K562 (cell line): ENCODE measurements around the gene PEDS1. TPM values are rescaled to one million over a fixed set of nuclear protein-coding genes. Genes with fewer than 3 reads are reported as not detected.

ENCODE experiments used
- ATAC-seq: fragments of 200-7000 bp; cut with Tn5 transposase; 3 replicates; pipeline ENCODE4 v1.9.1; 2020; ENCODE audit warnings: moderate library complexity
- BruUV-seq: library from RNA; stranded (reverse); fragments of 400-500 nt; replicated peaks from 2 replicates; lab custom pipeline; 2021; lab: Mats Ljungman, UMichigan
- CTCF ChIA-PET: fragments of 300-600 bp; formaldehyde crosslinking; extraction: SDS; loops from one replicate; lab custom pipeline; 2021; ENCODE audit warnings: low intra/inter-chr PET ratio; lab: Yijun Ruan, JAX
- POLR2A ChIA-PET: fragments of 300-600, 350-650 bp; sonication (Branson Sonifier 250); formaldehyde crosslinking; extraction: SDS; loops from one replicate; lab custom pipeline; 2021; ENCODE audit warnings: antibody characterized with exemption, inconsistent platforms; lab: Yijun Ruan, JAX
- DNase-seq, 4 experiments: peaks; one replicate each; pipeline versions ENCODE4 v3.0.0 to v3.0.0-alpha.2; 2011 to 2018; ENCODE audit warnings: low spot score in 3 of 4, mixed read lengths in 3 of 4; ENCODE audit errors: extremely low read depth in 1 of 4
- FAIRE-seq: peaks from 2 replicates; lab custom pipeline; 2011; peaks lifted over from hg19 to GRCh38; lab: Jason Lieb, UNC
- H2AFZ ChIP-seq: 2 replicates; pipeline ENCODE4 v1.6.0; 2011; ENCODE audit warnings: low read depth, low read length, control low read depth, inconsistent platforms
- H3K27ac ChIP-seq: fragments of 200-600 bp; 3 replicates; pipeline ENCODE4 v1.8.0; 2011; ENCODE audit warnings: low read depth, mild to moderate bottlenecking, control low read depth, inconsistent platforms, low read length, moderate library complexity, mixed read lengths; ENCODE audit errors: extremely low read depth
- H3K27me3 ChIP-seq, 2 experiments: fragments of 300-600 bp in 1 of 2; 2 replicates in 1 of 2; 3 replicates in 1 of 2; pipeline versions ENCODE4 v1.6.0 to v1.8.0; 2011; ENCODE audit warnings: inconsistent platforms in 2 of 2, low read length in 2 of 2, mild to moderate bottlenecking in 1 of 2, mixed read lengths in 1 of 2, moderate library complexity in 1 of 2; ENCODE audit not compliant: control insufficient read depth in 2 of 2, insufficient read depth in 2 of 2
- H3K36me3 ChIP-seq: fragments of 300-600 bp; 3 replicates; pipeline ENCODE4 v1.8.0; 2011; ENCODE audit warnings: mild to moderate bottlenecking, low read length, inconsistent platforms; ENCODE audit not compliant: control insufficient read depth, insufficient read depth
- H3K4me1 ChIP-seq, 2 experiments: fragments of 200-600 bp in 1 of 2; replicated peaks in 1 of 2; 2 replicates in 1 of 2; 3 replicates in 1 of 2; pipeline versions ENCODE4 v1.5.1 to v1.8.0; 2011; ENCODE audit warnings: inconsistent platforms in 2 of 2, low read length in 2 of 2, mild to moderate bottlenecking in 1 of 2, mixed read lengths in 1 of 2, moderate library complexity in 1 of 2; ENCODE audit not compliant: control insufficient read depth in 2 of 2, insufficient read depth in 2 of 2
- H3K4me2 ChIP-seq: 2 replicates; pipeline ENCODE4 v1.6.1; 2011; ENCODE audit warnings: low read length, control low read depth, inconsistent platforms, mixed read lengths; ENCODE audit not compliant: insufficient read depth
- H3K4me3 ChIP-seq: fragments of 200-600 bp; sonication (generic), shearing (Covaris generic); 2 replicates; pipeline ENCODE4 v1.5.1; 2016; ENCODE audit warnings: control low read depth, inconsistent platforms
- H3K79me2 ChIP-seq: fragments of 200-600 bp; 3 replicates; pipeline ENCODE4 v1.8.0; 2011; ENCODE audit warnings: low read length, inconsistent platforms; ENCODE audit not compliant: control insufficient read depth, insufficient read depth
- H3K9ac ChIP-seq, 2 experiments: 2 replicates each; pipeline versions ENCODE4 v1.6.0 to v1.6.1; 2011; ENCODE audit warnings: low read depth in 2 of 2, low read length in 2 of 2, control low read depth in 1 of 2, inconsistent platforms in 1 of 2, mild to moderate bottlenecking in 1 of 2, mixed read lengths in 1 of 2; ENCODE audit not compliant: insufficient read depth in 1 of 2
- H3K9me1 ChIP-seq: one replicate; pipeline ENCODE4 v1.6.0; 2011; ENCODE audit warnings: inconsistent platforms, mild to moderate bottlenecking, low read length, moderate library complexity; ENCODE audit not compliant: control insufficient read depth, insufficient read depth
- H3K9me3 ChIP-seq: replicated peaks from 2 replicates; pipeline ENCODE4 v1.5.1; 2011; ENCODE audit warnings: low read depth, low read length, inconsistent platforms; ENCODE audit not compliant: control insufficient read depth, insufficient read depth
- H4K20me1 ChIP-seq: replicated peaks from 2 replicates; pipeline ENCODE4 v1.6.1; 2011; ENCODE audit warnings: low read length, inconsistent platforms, mixed read lengths; ENCODE audit not compliant: control insufficient read depth, insufficient read depth
- CUX1 ChIP-seq: fragments of 200-800 bp; sonication (Bioruptor generic); IDR thresholded peaks from 2 replicates; pipeline ENCODE4 v1.6.1; 2016; ENCODE audit warnings: missing genetic modification characterization, missing compliant biosample characterization
- CXXC5 ChIP-seq: fragments of 250-450 bp; sonication (Bioruptor Pico); IDR thresholded peaks from 2 replicates; pipeline ENCODE4 v1.8.0; 2022; ENCODE audit warnings: inconsistent platforms, mild to moderate bottlenecking, moderate library complexity
- E2F1 ChIP-seq: sonication (generic); formaldehyde crosslinking; IDR thresholded peaks from 2 replicates; pipeline ENCODE4 v1.8.1; 2023; ENCODE audit warnings: mild to moderate bottlenecking, missing genetic modification reagents, moderate library complexity
- GABPA ChIP-seq: fragments of 200-800 bp; sonication (Bioruptor generic); conservative IDR thresholded peaks from 2 replicates; pipeline ENCODE4 v1.6.1; 2016; ENCODE audit warnings: low read depth, missing genetic modification characterization, missing compliant biosample characterization
- L3MBTL2 ChIP-seq: fragments of 450-650 bp; IDR thresholded peaks from 2 replicates; pipeline ENCODE4 v1.6.1; 2016; ENCODE audit warnings: mild to moderate bottlenecking, moderate library complexity
- LCOR ChIP-seq: sonication (generic); formaldehyde crosslinking; IDR thresholded peaks from 2 replicates; pipeline ENCODE4 v1.8.0; 2022; ENCODE audit warnings: mild to moderate bottlenecking, missing genetic modification reagents
- NRF1 ChIP-seq, 2 experiments: fragments of 450-650 bp; IDR thresholded peaks in 1 of 2; conservative IDR thresholded peaks in 1 of 2; 2 replicates each; pipeline ENCODE4 v1.6.1; 2014; ENCODE audit warnings: mild to moderate bottlenecking in 2 of 2
- TCFL5 ChIP-seq: fragments of 250-450 bp; sonication (Bioruptor Pico); conservative IDR thresholded peaks from 2 replicates; pipeline ENCODE4 v1.6.1; 2021; ENCODE audit warnings: mild to moderate bottlenecking, moderate library complexity, matching md5 sums
- ZNF311 ChIP-seq: fragments of 250-450 bp; sonication (Bioruptor Pico); IDR thresholded peaks from 2 replicates; pipeline ENCODE4 v1.4.0; 2020; ENCODE audit warnings: mild to moderate bottlenecking, moderate library complexity
- WGBS: fragments of 100-300 bp; shearing (Covaris generic); methylation state at CpG from one replicate; pipeline ENCODE4 v1.1.6; 2016; ENCODE audit warnings: low coverage, mixed read lengths; ENCODE audit not compliant: insufficient coverage; ENCODE audit errors: missing lambda C conversion rate; 5-methylcytosine and 5-hydroxymethylcytosine counted together
- in situ Hi-C: fragments of 300-500 bp; cut with MboI; formaldehyde crosslinking; loops from 4 replicates; pipeline ENCODE4 v1.15.0; 2018; ENCODE audit warnings: inconsistent platforms, mixed read lengths
- intact Hi-C: fragments of 100-400 bp; cut with micrococcal nuclease; formaldehyde crosslinking; loops from 2 replicates; pipeline ENCODE4 v1.14.2; 2022
- polyA plus RNA-seq, 8 experiments: library from polyadenylated mRNA; depleted of rRNA in 4 of 8; stranded (reverse) in 5 of 8; unstranded in 3 of 8; fragments of >200 nt; fragmentation: Nextera tagmentation in 2 of 8; fragmentation: Illumina TruSeq in 1 of 8; extraction: Ambion mirVana in 2 of 8; extraction: Trizol in 1 of 8; gene quantifications; 2 replicates each; pipeline versions ENCODE4 v1.2.1 to v1.2.3, GENCODE V29; 2011 to 2014; ENCODE audit warnings: inconsistent platforms in 1 of 8, missing spikeins in 1 of 8
- total RNA-seq, 7 experiments: library from RNA; depleted of rRNA in 6 of 7; stranded (reverse); fragments of >200 nt in 6 of 7; fragmentation: Illumina TruSeq in 2 of 7; extraction: Trizol in 2 of 7; gene quantifications; 2 replicates each; pipeline versions ENCODE4 v1.2.1 to v1.2.3, GENCODE V29; 2011 to 2021; ENCODE audit warnings: low replicate concordance in 1 of 7

PEDS1 gene
- total and polyA plus RNA-seq, 9 of the 15 experiments (the other 6 are each of a cell fraction or from before 2014, with no cell fraction given), result 2.9 to 38.5 (median 24.2) TPM

- TF ChIP-seq E2F1, result no peak
- no peak for TF ChIP-seq LCOR (CRISPR knock-in tag)
These were observed 3.9 kb downstream of the PEDS1 start (continued) for GRCh38 chr20:50149481-50150254.

GRCh38 chr20:50146732-50147662 lies 6.5 kb downstream of the PEDS1 start:
- Histone ChIP-seq H3K27ac (peak overlapping the region; percentile 84), H2AFZ (peak overlapping the region; percentile 49; the same call in 1 of the 2 replicates), H3K79me2 (peaks cover 69% of the 10 kb centered on the region), H4K20me1 (0 out of 2 replicates have a peak, but pooled peaks cover 11% of the 10 kb centered on the region), H3K9ac (peak overlapping the region; percentile 61 to 91), H3K36me3 (peaks cover 78% of the 10 kb centered on the region), H3K4me1 (peaks cover 26 to 52% of the 10 kb centered on the region in 2 experiments), H3K9me1 (no peaks in the 10 kb centered on the region), H3K27me3 (no peaks in the 10 kb centered on the region), H3K4me3 (peak overlapping the region; percentile 13; the same call in 1 of the 2 replicates), H3K4me2 (peak overlapping the region; percentile 73), H3K9me3 (no peaks in the 10 kb centered on the region)
- intact Hi-C loops (no loop called here), in situ Hi-C loops (no loop called here)
- peak; percentile 91 for FAIRE-seq
- CTCF ChIA-PET, result no interaction called here
- 29% methylated on average over 17 of the region's 17 CpGs for WGBS
- POLR2A ChIA-PET, result interaction anchor here (0.7 to 3.4 kb wide), 6 partner anchors 8 to 161 kb away, joined by 3 to 16 read pairs (median 4); no protein-coding TSS in a partner anchor
- DNase-seq, result peak; percentile 41 to 79 (median 56)
- no TSS peak for BruUV-seq
- ATAC-seq, result peak; percentile 89
- TF ChIP-seq NRF1 (conservative IDR thresholded peaks at IDR 0.05 in 1 of 2, IDR thresholded peaks at IDR 0.05 in 1 of 2) (peak; percentile 78 to 81), ZNF311 (CRISPR knock-in tag) (peak; percentile 44; the same call in 1 of the 2 replicates), CXXC5 (CRISPR knock-in tag) (peak; percentile 49; the same call in 1 of the 2 replicates), L3MBTL2 (peak; percentile 69), CUX1 (CRISPR knock-in tag) (peak; percentile 79; the same call in 1 of the 2 replicates), TCFL5 (CRISPR knock-in tag) (0 out of 2 replicates have a peak, but pooled peaks have one; percentile 5), GABPA (tag) (peak; percentile 78)
